Activated CD4-positive, alpha-beta T cell treated with anti-CD3 and anti-CD28 coated beads, Interleukin-2, amount 50 U/mL, for 4 hours (primary cell): ENCODE data around the gene PLEKHG2.
A peak's percentile ranks its signal among the peaks of the same experiment; 100 is the strongest.
"Not testable (repeated sequence)": the region's sequence is repeated elsewhere in the genome, so short reads cannot be mapped to it uniquely, and the experiment has no call there.

Experiments
- DNase-seq, 2 experiments: peaks; one replicate each; pipeline ENCODE4 v3.0.0-alpha.2; 2020

The PLEKHG2 gene

DNA sequence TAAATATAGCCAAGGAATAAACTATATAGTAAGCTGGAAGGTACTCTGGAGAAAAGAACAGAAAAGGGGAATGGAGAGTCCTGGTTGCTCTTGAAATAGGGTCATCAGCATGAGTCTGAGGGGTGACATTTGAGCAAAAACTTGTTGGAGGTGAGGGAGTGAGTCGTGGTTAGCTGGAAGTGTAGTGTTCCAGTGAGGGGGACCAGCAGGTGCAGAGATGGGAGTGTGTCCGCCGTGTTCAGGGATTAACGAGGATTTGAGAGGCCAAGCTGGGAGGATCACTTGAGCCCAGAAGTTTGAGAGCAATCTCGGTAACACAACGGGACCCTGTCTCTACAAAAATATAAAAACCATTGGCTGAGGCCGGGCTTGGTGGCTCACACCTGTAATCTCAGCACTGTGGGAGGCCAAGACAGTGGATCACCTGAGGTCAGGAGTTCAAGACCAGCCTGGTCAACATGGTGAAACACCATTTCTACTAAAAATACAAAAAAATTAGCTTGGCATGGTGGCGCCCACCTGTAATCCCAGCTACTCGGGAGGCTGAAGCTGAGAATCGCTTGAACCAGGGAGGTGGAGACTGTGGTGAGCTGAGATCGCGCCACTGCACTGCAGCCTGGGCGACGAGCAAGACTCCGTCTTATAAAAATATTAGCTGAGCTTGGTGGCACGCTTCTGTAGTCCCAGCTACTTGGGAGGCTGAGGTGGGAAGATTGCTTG is 34.1 kb downstream of the PLEKHG2 start:
- DNase-seq, result no peak

DNA sequence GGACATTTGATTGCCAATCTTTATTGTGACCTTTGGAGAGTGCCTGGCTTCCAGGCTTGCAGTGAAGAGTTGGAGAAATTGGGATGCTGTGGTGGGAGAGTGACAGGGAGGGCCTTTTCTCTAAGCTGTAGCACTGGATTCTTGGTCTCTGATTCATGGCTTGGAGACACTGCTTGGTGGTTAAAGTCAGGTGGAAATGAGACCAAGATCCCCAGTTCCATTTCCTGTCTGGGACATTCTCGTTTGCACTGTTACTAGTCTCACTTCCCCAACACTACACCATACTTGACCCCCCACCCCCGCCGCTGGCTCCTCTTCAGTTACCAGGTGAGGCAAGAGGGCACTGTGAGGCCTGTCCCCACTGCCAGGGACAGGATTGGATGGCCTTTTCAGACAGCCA is 35.8 kb downstream of the PLEKHG2 start:
- DNase-seq, result no peak

DNA sequence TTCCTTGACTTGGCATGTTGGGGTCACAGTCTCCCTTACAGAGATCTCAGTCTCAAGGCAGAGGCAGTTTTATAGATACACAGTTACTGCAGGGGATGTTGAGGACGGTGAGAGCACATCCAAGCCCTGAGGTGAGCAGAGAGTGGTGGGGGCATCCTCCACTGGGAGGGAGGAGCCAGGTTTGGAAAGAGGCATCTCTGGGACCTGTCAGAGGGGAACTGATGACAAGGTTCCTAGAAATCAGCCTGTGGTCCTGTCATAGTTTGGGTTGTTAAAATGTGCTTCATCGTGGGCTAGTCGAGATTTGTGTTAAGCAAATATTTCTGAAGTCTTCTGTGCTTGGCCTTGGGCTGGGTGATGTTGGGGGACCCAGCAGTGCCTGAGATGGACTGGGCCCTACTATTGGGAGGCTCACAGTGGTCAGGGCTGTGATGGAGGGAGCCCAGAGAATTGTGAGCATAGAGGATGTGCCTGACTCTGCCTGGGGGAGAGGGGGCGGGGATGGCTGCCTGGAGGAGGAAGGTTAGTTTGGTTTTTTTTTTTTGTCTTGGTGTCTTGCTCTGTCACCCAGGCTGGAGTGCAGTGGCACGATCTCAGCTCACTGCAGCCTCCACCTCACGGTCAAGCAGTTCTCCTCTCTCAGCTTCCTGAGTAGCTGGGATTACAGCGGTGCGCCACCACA is 36.8 kb downstream of the PLEKHG2 start:
- DNase-seq, result no peak

DNA sequence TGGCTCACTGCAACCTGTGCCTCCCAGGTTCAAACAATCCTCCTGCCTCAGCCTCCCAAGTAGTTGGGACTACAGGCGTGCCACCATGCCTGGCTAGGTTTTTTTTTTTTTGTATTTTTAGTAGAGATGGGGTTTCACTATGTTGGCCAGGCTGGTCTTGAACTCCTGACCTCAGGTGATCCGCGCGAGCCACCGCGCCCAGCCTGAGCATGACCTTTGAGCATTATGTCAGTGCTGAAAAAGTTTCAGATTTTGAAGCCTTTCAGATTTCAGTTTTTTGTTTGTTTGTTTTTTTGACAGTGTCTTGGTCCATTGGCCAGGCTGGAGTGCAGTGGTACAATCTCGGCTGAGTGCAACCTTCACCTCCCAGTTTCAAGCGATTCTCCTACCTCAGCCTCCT is 38.8 kb downstream of the PLEKHG2 start:
- not testable (repeated sequence) for DNase-seq

DNA sequence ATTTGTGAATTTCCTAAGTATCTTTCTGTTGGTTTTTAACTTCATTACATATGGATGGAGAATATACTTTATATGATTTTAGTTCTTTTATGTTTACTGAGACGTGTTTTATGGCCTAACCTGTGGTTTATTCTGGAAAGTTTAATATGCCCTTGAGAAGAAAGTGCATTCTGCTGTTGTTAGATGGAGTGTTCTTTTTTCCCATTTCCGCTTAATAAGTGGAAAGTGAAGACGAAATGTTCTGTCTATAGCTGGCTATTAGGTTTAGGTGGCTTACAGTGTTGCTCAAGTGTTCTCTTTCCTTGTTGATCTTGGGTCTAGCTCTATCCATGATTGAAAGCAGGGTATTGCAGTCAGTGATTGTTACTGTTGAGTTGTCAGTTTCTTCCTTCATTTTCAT is 50.9 kb downstream of the PLEKHG2 start:
- no peak for DNase-seq

DNA sequence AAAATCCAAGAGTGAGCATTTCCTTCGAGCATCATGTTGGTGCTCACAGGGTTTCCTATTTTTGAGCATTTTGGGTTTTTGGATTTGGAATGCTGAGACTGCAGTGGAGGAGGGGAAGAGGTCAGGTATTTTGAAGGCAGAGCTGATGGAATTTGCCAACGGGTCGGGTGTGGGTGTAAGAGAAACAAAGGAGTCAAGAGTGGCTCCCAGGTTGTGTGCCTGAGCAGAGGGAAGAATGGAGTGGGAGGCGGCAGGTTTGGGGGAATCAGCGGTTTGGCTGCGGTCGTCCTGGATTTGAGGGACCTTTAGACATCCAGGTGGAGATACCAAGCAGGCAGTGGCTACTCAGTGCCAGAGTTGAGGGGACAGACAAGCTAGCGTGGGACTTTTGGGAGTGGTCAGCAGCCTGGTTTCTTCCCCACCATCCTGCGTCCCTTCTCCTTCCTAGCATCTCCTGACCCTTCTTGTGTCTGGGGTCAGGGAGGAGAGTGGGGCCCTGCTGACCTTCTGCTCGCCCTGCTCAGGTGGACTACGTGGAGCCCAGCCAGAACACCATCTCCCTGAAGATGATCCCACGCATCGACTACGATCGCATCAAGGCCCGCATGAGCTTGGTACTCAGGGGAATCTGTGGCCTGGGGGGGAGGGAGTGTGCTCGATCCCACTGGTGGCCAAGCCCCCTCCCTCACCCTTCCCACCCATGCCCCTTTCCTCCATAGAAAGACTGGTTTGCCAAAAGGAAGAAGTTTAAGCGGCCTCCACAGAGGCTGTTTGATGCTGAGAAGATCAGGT is 53.7 kb downstream of the PLEKHG2 start:
- no peak for DNase-seq

DNA sequence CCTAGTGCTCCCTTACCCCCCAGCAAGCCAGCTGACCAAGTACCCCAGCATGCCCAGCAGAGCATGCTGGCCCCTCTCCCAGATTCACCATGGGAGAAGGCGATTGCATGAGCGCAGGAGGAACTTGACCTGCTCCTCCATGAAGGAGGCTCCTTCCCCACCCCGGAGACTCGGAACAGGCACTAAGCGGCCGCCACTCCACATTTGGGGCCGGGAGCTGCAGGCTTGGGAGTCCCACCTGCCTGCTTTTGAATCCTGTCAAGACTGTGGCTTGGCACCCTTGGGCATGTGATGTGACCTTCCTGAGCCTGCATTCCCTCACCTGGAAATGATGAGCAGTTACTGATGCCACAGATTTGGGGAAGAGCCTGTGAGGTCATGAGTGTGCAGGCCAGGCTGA is 55.5 kb downstream of the PLEKHG2 start:
- no peak for DNase-seq

DNA sequence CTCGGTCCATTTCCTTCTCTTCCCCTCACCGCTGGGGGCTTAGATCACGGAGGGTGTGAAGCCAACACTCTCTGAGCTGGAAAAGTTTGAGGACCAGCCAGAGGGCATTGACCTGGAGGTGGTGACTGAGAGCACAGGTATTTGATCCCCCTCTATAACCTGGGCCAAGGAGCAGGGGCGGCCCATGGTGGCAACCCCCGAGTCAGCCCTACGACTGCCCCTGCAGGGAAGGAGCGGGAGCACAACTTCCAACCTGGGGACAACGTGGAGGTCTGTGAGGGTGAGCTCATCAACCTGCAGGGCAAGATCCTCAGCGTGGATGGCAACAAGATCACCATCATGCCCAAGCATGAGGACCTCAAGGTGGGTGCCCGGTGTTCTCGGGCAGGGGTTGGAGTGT is 56.6 kb downstream of the PLEKHG2 start:
- no peak for DNase-seq

DNA sequence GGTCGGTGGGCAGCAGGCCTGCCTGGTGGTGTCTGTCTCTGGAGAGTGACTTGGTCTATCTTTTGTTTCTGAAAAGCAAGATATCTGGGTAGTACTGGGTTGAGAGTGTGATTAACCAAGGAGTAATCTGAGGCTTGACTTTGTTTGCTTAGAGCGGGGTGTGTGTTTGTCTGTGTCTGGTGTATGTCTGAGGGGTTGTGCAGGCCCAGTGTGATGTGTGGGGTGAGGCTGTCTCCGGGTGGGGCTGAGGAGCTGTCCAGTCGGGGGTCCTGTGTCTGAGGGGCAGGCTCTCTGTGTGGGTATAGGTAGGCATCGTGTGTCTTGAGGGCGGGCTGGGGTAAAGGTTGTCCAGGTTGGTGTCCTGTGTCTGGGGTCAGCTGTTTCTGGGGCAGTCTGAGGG is 57.1 kb downstream of the PLEKHG2 start:
- no peak for DNase-seq

DNA sequence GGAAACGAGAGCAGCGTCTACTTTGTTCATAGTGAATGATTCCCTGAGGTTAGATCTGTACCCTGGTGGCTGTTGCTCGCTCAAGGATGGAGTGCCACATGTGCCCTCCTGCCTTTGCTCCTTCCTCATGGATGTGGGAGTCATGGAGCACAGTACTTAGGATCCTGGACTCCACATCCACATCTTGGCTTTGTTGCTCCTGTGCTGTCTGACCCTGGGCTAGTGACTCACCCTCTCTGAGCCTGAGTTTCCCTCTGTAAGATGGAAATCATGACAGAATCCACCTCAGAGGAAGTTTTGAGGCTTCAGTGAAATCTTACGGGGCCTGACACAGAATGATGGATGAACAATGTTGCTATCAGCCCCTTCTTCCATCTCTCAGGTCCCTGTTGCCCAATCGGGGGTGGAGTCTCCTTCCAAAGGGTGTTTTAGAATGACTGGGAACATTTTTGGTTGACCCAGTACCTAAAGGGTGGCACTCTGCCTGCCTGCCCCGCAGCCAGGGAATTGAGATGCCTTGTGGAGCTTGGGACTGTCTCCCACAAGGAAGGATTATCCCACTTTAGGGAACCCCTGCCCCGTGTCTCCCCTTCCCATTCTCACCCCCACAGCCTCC is 58.4 kb downstream of the PLEKHG2 start:
- DNase-seq, result no peak

DNA sequence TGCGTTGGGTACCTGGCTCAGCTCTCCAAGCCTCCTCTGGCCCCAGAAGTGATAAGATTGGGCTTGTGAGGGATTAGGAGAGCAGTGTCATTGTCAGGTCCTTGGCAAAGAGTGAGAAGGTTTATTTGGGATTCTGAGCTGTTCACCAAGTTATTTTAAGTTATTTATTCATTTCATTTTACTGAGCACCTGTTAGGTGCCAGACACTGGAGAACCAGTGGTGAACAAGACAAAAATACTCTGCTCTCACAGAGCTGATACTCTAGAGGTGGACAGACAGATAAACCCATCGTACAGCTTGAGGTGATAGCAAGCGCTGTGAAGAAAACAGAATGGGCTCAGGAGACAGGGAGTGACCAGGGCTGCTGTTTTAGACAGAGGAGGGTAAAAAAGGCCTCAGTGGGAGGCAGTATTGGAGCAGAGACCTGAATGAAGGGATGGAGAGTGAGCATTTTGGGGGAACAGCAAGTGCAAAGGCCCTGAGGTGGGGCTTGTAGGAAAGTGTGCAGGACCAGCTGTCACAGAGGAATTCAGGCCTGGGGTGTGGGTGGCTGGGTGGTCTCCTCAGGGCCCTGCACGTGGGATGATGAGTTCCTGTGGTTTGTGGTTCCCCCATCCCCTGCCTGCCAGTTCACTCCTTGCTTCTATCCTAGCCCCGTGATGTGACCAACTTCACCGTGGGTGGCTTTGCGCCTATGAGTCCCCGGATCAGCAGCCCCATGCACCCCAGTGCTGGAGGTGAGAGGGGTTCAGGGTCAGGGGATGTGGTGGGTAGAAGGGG is 59.5 kb downstream of the PLEKHG2 start:
- no peak for DNase-seq

DNA sequence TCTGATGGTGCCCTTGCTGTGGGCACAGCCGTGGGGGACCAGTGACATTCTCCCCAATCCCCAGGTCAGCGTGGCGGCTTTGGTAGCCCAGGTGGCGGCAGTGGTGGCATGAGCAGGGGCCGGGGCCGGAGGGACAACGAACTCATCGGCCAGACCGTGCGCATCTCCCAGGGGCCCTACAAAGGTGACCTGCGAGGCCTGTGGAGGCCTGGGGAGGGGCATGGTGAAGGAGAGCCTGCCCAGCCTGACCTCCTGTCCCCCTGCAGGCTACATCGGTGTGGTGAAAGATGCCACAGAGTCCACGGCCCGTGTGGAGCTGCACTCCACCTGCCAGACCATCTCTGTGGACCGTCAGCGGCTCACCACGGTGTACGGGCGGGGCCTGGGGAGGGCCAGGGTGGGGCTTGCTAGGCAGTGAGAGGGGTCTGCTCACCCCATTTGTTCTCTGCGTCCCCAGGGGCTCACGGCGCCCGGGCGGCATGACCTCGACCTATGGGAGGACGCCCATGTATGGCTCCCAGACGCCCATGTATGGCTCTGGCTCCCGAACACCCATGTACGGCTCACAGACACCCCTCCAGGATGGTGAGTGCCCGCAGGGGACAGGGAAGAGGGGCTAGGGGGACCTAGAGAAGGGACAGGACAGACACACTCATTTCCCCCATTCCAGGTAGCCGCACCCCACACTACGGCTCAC is 60.4 kb downstream of the PLEKHG2 start:
- no peak for DNase-seq

DNA sequence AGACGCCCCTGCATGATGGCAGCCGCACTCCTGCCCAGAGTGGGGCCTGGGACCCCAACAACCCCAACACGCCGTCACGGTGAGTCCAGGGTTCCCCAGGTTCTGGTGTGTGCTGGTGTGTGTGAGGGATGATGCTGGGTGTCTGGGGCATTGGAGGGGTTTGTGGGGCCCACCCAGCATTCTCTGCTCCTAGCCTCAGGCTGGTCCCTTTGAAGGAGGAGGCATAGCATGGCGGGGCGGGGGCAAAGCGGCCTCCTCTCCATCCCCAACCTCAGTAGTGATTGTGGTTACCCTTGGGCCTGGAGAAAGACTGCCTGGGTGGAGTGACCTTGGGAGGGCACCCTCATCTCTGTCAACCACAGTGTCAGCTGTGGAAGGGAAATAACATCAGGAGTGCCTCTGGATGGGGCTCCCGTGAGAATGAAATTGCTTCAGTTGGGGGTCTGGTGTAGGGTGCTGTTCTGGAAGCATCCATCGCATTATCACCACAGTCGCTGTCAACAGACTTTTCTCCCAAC is 61.0 kb downstream of the PLEKHG2 start:
- DNase-seq, result no peak

DNA sequence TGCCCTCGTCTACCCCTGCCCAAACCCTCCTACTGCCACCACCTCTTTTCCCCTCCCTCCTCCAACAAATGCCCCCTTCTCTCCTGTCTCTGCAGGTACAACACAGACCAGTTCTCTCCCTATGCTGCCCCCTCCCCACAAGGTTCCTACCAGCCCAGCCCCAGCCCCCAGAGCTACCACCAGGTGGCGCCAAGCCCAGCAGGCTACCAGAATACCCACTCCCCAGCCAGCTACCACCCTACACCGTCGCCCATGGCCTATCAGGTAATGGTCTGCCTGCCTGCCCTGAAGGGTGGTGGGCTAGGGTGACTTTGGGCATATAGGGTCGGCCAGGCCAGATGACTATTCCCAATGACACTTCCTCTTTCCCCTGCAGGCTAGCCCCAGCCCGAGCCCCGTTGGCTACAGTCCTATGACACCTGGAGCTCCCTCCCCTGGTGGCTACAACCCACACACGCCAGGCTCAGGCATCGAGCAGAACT is 61.7 kb downstream of the PLEKHG2 start:
- DNase-seq, result peak; percentile 76 to 78

DNA sequence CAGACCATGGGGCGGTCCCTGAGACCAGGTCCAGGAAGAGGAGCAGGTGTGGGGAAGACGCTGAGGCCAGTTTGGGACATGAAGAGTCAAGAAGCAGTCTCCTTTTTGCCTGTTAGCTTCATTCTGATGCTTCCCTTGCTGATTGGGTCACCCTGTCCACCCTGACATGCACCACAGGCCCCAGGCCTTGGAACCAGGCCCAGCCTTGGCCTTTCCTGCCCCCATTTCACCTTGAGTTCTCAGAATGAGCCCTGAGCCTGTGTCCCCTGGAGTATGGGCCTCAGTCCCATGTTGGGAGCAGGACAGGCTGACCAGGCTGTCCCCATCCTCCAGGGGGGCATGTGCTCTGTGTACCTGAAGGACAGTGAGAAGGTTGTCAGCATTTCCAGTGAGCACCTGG is 63.3 kb downstream of the PLEKHG2 start:
- no peak for DNase-seq
